PC-9 (cell line): Measurements from ENCODE around the gene SPRED2. TPM values are rescaled to one million over a fixed set of nuclear protein-coding genes. Genes with fewer than 3 reads are reported as not detected.

Experiments used
- BruUV-seq: library from RNA; stranded (reverse); fragments of 400-500 nt; replicated peaks from 2 replicates; lab custom pipeline; 2021; lab: Mats Ljungman, UMichigan
- CTCF ChIA-PET: fragments of 300-600 bp; sonication (Branson Sonifier 250); formaldehyde crosslinking; loops from one replicate; lab custom pipeline; 2022; ENCODE audit warnings: antibody characterized with exemption; lab: Charles Lee
- POLR2A ChIA-PET: fragments of 300-600 bp; sonication (Branson Sonifier 250); formaldehyde crosslinking; loops from one replicate; lab custom pipeline; 2022; ENCODE audit warnings: antibody characterized with exemption; ENCODE audit not compliant: unreplicated experiment; lab: Charles Lee
- DNase-seq, 2 experiments: peaks; one replicate each; pipeline versions ENCODE4 v3.0.0 to v3.0.0-alpha.2; 2015 to 2022; ENCODE audit warnings: mixed read lengths in 1 of 2
- H2AFZ ChIP-seq: fragments of 200-600 bp; sonication (generic); 2 replicates; pipeline ENCODE4 v1.8.1; 2017; ENCODE audit warnings: antibody characterized with exemption
- H3F3A ChIP-seq: fragments of 200-600 bp; sonication (generic); 2 replicates; pipeline ENCODE4 v1.8.1; 2017; ENCODE audit warnings: antibody characterized with exemption, mild to moderate bottlenecking, low read depth; ENCODE audit not compliant: insufficient read depth
- H3K27ac ChIP-seq: fragments of 200-600 bp; sonication (generic); 2 replicates; pipeline ENCODE4 v1.6.1; 2016; ENCODE audit warnings: mixed run types
- H3K27me3 ChIP-seq: fragments of 200-600 bp; sonication (generic); 2 replicates; pipeline ENCODE4 v1.6.1; 2016; ENCODE audit warnings: low read depth, mixed run types; ENCODE audit not compliant: insufficient read depth
- H3K36me3 ChIP-seq: fragments of 200-600 bp; sonication (generic); 2 replicates; pipeline ENCODE4 v1.6.1; 2016; ENCODE audit warnings: low read depth, mixed run types
- H3K4me1 ChIP-seq: fragments of 200-600 bp; sonication (generic); replicated peaks from 2 replicates; pipeline ENCODE4 v1.6.1; 2016; ENCODE audit warnings: mixed run types; ENCODE audit not compliant: insufficient read depth
- H3K4me2 ChIP-seq: fragments of 200-600 bp; sonication (generic); 2 replicates; pipeline ENCODE4 v1.6.1; 2017; ENCODE audit warnings: mixed run types
- H3K4me3 ChIP-seq: fragments of 200-600 bp; sonication (generic); 2 replicates; pipeline ENCODE4 v1.6.1; 2016; ENCODE audit warnings: mixed run types
- H3K79me2 ChIP-seq: fragments of 200-600 bp; sonication (generic); 2 replicates; pipeline ENCODE4 v1.6.1; 2017; ENCODE audit warnings: low read depth, mixed run types
- H3K9me2 ChIP-seq: fragments of 200-600 bp; sonication (generic); 2 replicates; pipeline ENCODE4 v1.8.1; 2017; ENCODE audit warnings: mild to moderate bottlenecking; ENCODE audit not compliant: insufficient read depth
- H3K9me3 ChIP-seq: fragments of 200-600 bp; sonication (generic); 2 replicates; pipeline ENCODE4 v1.8.1; 2016; ENCODE audit warnings: low read depth; ENCODE audit not compliant: insufficient read depth
- H4K20me1 ChIP-seq: fragments of 200-600 bp; sonication (generic); 2 replicates; pipeline ENCODE4 v1.8.1; 2017; ENCODE audit not compliant: insufficient read depth
- EZH2 ChIP-seq: fragments of 200-600 bp; sonication (generic); IDR thresholded peaks from 2 replicates; pipeline ENCODE4 v1.8.0; 2017; ENCODE audit warnings: antibody characterized with exemption, low read depth
- intact Hi-C: fragments of 100-400 bp; cut with micrococcal nuclease; formaldehyde crosslinking; loops from one replicate; pipeline ENCODE4 v1.10.0; 2022; ENCODE audit not compliant: unreplicated experiment
- total RNA-seq: library from RNA; stranded (reverse); gene quantifications from 2 replicates; pipeline ENCODE4 v1.2.3, GENCODE V29; 2021
- TF ChIP-seq, protein P1 (sequence below): fragments of 200-600 bp; sonication (generic); conservative IDR thresholded peaks from 2 replicates; pipeline ENCODE4 v1.6.1; 2017; ENCODE audit warnings: mixed run types, antibody characterized with exemption, mild to moderate bottlenecking, moderate library complexity

SPRED2 gene
- total RNA-seq, 1 experiment from 2014 or later = 33.6 TPM

DNA sequence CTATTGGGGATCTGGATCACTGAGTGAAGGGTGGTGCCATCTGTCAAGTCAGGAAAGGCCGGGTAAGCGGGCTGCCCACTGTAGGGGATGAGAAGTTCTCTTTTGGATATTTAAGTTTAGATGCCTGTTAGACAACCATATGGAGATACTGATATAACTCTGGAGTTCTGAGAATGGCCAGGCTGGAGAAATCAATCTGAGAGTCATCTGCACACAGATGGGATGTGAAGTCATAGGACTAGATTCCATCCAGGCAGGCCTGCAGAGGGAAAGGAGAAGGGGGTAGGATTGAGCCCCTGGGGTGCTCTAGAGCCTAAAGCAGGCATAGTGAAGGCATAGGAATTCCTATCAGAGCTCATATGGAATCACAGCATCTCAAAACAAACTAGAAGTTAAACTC is 30.1 kb downstream of the SPRED2 start:
- Histone ChIP-seq H4K20me1 (peaks cover 34% of the 10 kb centered on the region), H3K79me2 (peaks cover 98% of the 10 kb centered on the region)
- POLR2A ChIA-PET = no interaction called here

DNA sequence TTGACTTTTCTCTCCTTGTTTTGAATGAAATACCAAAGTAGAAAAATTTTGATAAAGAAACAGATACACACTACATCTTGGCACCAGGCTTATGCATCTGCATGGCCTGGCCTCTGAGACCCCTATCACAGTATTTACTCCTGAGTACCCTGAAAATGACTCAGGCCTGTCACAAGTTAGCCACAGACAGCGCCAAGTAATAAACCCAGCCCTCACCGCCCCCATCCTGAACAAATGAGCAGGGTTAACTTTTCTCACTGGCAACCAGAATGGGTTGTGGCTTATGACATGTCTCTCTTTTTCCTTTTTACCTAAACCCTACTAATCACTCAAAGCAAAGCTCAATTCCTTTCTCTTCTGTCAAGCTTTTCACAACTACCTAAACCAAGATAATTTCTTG is 35.3 kb downstream of the SPRED2 start:
- Histone ChIP-seq H3K9me2 (no peaks in the 10 kb centered on the region), H3K79me2 (peaks cover 99% of the 10 kb centered on the region), H3K4me1 (peaks cover 42% of the 10 kb centered on the region), H3K4me3 (peak overlapping the region; percentile 7; the same call in 1 of the 2 replicates), H3K27me3 (no peaks in the 10 kb centered on the region), H3K36me3 (no peaks in the 10 kb centered on the region), H3K9me3 (no peaks in the 10 kb centered on the region), H3F3A (peaks cover 29% of the 10 kb centered on the region; the same call in 1 of the 2 replicates), H4K20me1 (peaks cover 5% of the 10 kb centered on the region), H3K4me2 (peak overlapping the region; percentile 58), H3K27ac (peak overlapping the region; percentile 59), H2AFZ (no peak overlapping the region)
- BruUV-seq = no TSS peak
- CTCF ChIA-PET = no interaction called here
- TF ChIP-seq, protein P1, sequence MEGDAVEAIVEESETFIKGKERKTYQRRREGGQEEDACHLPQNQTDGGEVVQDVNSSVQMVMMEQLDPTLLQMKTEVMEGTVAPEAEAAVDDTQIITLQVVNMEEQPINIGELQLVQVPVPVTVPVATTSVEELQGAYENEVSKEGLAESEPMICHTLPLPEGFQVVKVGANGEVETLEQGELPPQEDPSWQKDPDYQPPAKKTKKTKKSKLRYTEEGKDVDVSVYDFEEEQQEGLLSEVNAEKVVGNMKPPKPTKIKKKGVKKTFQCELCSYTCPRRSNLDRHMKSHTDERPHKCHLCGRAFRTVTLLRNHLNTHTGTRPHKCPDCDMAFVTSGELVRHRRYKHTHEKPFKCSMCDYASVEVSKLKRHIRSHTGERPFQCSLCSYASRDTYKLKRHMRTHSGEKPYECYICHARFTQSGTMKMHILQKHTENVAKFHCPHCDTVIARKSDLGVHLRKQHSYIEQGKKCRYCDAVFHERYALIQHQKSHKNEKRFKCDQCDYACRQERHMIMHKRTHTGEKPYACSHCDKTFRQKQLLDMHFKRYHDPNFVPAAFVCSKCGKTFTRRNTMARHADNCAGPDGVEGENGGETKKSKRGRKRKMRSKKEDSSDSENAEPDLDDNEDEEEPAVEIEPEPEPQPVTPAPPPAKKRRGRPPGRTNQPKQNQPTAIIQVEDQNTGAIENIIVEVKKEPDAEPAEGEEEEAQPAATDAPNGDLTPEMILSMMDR = no peak
- TF ChIP-seq EZH2 = no peak
- DNase-seq = no peak
- POLR2A ChIA-PET = interaction anchor here (0.6 to 0.7 kb wide), 2 partner anchors 35 to 78 kb away, joined by 5 to 20 read pairs; partner anchors contain the start of gene SPRED2
- intact Hi-C loops = no loop called here

More for the DNA sequence above, 30.1 kb downstream of the SPRED2 start:
- no TSS peak for BruUV-seq
- Histone ChIP-seq H3K4me3 (no peak overlapping the region), H2AFZ (no peak overlapping the region), H3K9me3 (no peaks in the 10 kb centered on the region), H3K9me2 (no peaks in the 10 kb centered on the region), H3K4me1 (peaks cover 24% of the 10 kb centered on the region), H3F3A (peaks cover 8% of the 10 kb centered on the region), H3K27ac (no peak overlapping the region), H3K27me3 (no peaks in the 10 kb centered on the region), H3K4me2 (no peak overlapping the region), H3K36me3 (no peaks in the 10 kb centered on the region)
- DNase-seq = no peak
- CTCF ChIA-PET = no interaction called here
- TF ChIP-seq, protein P1 = no peak
- no peak for TF ChIP-seq EZH2
- intact Hi-C loops = no loop called here

DNA sequence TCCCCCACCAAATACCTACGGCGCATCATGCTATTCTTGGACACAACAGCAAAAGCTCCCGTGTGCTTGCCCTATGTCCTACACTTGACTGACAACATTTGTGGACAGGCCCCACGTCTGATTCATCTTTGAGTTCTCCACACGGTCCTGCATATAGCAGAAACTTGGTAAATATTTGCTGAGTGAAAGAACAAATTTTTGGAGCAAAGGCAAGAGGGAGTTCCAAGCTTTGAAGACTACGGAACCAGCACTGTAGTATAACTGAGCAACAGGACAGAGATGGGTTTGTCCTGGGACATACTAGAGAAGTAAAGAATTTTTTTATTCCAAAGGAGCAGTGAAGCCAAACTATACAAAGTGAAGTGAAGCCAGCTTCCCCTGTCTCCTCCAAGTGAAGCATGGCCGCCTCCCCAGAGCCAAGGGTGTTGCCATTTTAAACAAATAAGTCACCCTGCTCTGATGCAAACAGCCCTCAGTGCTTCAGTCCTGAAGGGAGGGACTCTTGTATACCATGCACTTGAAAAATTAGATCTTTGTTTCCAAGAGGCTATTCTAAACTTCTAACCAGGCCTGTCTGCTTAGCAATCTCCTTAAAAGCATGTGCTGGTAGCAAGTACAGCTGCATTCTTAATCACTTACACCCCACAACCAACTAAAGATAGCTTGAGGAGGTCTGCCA is 35.9 kb downstream of the SPRED2 start:
- Histone ChIP-seq H3K4me1 (peaks cover 46% of the 10 kb centered on the region), H3K27me3 (no peaks in the 10 kb centered on the region), H3K9me3 (no peaks in the 10 kb centered on the region), H3K36me3 (no peaks in the 10 kb centered on the region), H3K4me3 (peak overlapping the region; percentile 7; the same call in 1 of the 2 replicates), H3F3A (peaks cover 32% of the 10 kb centered on the region; the same call in 1 of the 2 replicates), H3K79me2 (peaks cover 100% of the 10 kb centered on the region), H4K20me1 (peaks cover 4% of the 10 kb centered on the region), H3K9me2 (no peaks in the 10 kb centered on the region), H2AFZ (no peak overlapping the region), H3K4me2 (peak overlapping the region; percentile 58), H3K27ac (peak overlapping the region; percentile 59)
- CTCF ChIA-PET = no interaction called here
- TF ChIP-seq, protein P1 = no peak
- TF ChIP-seq EZH2 = no peak
- DNase-seq = peak in 1 of 2 experiments; percentile 60
- intact Hi-C loops = no loop called here
- POLR2A ChIA-PET = interaction anchor here (0.7 to 0.8 kb wide), 2 partner anchors 18 to 77 kb away, joined by 8 to 20 read pairs; no protein-coding TSS in a partner anchor
- no TSS peak for BruUV-seq
